H1 (cell line): ENCODE results near the gene HCK. TPM values are rescaled to one million over a fixed set of nuclear protein-coding genes. Genes with fewer than 3 reads are reported as not detected.

ENCODE experiments used
- CTCF ChIA-PET: fragments of 300-600 bp; sonication (Branson Sonifier 250); formaldehyde crosslinking; loops from one replicate; lab custom pipeline; 2021; ENCODE audit not compliant: partially characterized antibody; lab: Charles Lee
- POLR2A ChIA-PET: fragments of 300-600 bp; sonication (Branson Sonifier 250); formaldehyde crosslinking; loops from one replicate; lab custom pipeline; 2021; ENCODE audit warnings: inconsistent platforms; ENCODE audit not compliant: partially characterized antibody; lab: Charles Lee
- DNase-seq, 2 experiments: peaks; one replicate each; pipeline versions ENCODE4 v3.0.0 to v3.0.0-alpha.2; 2010 to 2022; ENCODE audit warnings: low spot score in 2 of 2, low read depth in 1 of 2, mixed read lengths in 1 of 2
- FAIRE-seq: peaks from 2 replicates; lab custom pipeline; 2011; peaks lifted over from hg19 to GRCh38; lab: Jason Lieb, UNC
- H2AFZ ChIP-seq: 2 replicates; pipeline ENCODE4 v1.8.1; 2012; ENCODE audit warnings: low read length, inconsistent platforms
- H2AK5ac ChIP-seq: 2 replicates; pipeline ENCODE4 v1.6.1; 2013; ENCODE audit warnings: low read depth, low read length
- H2BK120ac ChIP-seq: replicated peaks from 2 replicates; pipeline ENCODE3; 2013; ENCODE audit warnings: low read depth, low read length, inconsistent platforms
- H2BK12ac ChIP-seq: 2 replicates; pipeline ENCODE4 v1.6.1; 2013; ENCODE audit warnings: low read depth, low read length
- H2BK15ac ChIP-seq: 2 replicates; pipeline ENCODE4 v1.6.1; 2013; ENCODE audit warnings: low read length
- H2BK20ac ChIP-seq: 2 replicates; pipeline ENCODE4 v1.6.1; 2013; ENCODE audit warnings: low read length
- H2BK5ac ChIP-seq: 2 replicates; pipeline ENCODE4 v1.6.1; 2013; ENCODE audit warnings: low read depth, low read length
- H3K14ac ChIP-seq: 2 replicates; pipeline ENCODE4 v1.6.1; 2013; ENCODE audit warnings: inconsistent platforms; ENCODE audit not compliant: insufficient read length
- H3K18ac ChIP-seq: 2 replicates; pipeline ENCODE4 v1.6.1; 2013; ENCODE audit warnings: low read length; ENCODE audit errors: extremely low read depth
- H3K23ac ChIP-seq: 2 replicates; pipeline ENCODE4 v1.6.1; 2013; ENCODE audit warnings: inconsistent platforms; ENCODE audit not compliant: insufficient read length
- H3K23me2 ChIP-seq: 2 replicates; pipeline ENCODE4 v1.6.1; 2013; ENCODE audit warnings: low read depth, low read length
- H3K27ac ChIP-seq: 2 replicates; pipeline ENCODE4 v1.6.1; 2011; ENCODE audit warnings: low read depth, low read length, inconsistent platforms
- H3K27me3 ChIP-seq, 4 experiments: replicated peaks in 1 of 4; 1 replicate in 1 of 4; 2 replicates in 3 of 4; pipeline versions ENCODE4 v1.6.1 to v1.8.1; 2011 to 2013; ENCODE audit warnings: low read length in 3 of 4, mild to moderate bottlenecking in 3 of 4, inconsistent platforms in 2 of 4, mixed read lengths in 2 of 4, moderate library complexity in 1 of 4; ENCODE audit not compliant: control insufficient read depth in 3 of 4, insufficient read depth in 3 of 4; ENCODE audit errors: extremely low read depth in 1 of 4
- H3K36me3 ChIP-seq, 4 experiments: 2 replicates each; pipeline versions ENCODE4 v1.6.1 to v1.8.1; 2011 to 2013; ENCODE audit warnings: mild to moderate bottlenecking in 4 of 4, low read length in 3 of 4, moderate library complexity in 2 of 4, control low read depth in 1 of 4, inconsistent platforms in 1 of 4; ENCODE audit not compliant: insufficient read depth in 4 of 4, control insufficient read depth in 2 of 4
- H3K4ac ChIP-seq: replicated peaks from 2 replicates; pipeline ENCODE3; 2013; ENCODE audit warnings: low read length, low read depth, mixed read lengths, inconsistent platforms; ENCODE audit not compliant: insufficient read length
- H3K4me1 ChIP-seq, 4 experiments: replicated peaks in 1 of 4; 1 replicate in 1 of 4; 2 replicates in 3 of 4; pipeline versions ENCODE4 v1.6.1 to v1.8.1; 2011 to 2013; ENCODE audit warnings: low read length in 3 of 4, inconsistent platforms in 2 of 4, mixed read lengths in 1 of 4; ENCODE audit not compliant: insufficient read depth in 4 of 4, control insufficient read depth in 3 of 4
- H3K4me2 ChIP-seq, 2 experiments: 2 replicates each; pipeline versions ENCODE4 v1.6.1 to v1.8.1; 2011 to 2013; ENCODE audit warnings: low read depth in 2 of 2, low read length in 2 of 2, control low read depth in 1 of 2, inconsistent platforms in 1 of 2, mild to moderate bottlenecking in 1 of 2; ENCODE audit not compliant: insufficient read depth in 1 of 2
- H3K4me3 ChIP-seq, 4 experiments: fragments of 200-600, 300-600 bp in 1 of 4; sonication (generic), shearing (Covaris generic), sonication (Bioruptor Twin) in 1 of 4; 2 replicates each; pipeline versions ENCODE4 v1.5.1 to v1.8.1; 2011 to 2016; ENCODE audit warnings: low read length in 4 of 4, low read depth in 3 of 4, control low read depth in 2 of 4, inconsistent platforms in 2 of 4, mild to moderate bottlenecking in 2 of 4, mixed read lengths in 1 of 4, moderate library complexity in 1 of 4; ENCODE audit not compliant: insufficient read depth in 2 of 4; ENCODE audit errors: extremely low read depth in 1 of 4
- H3K56ac ChIP-seq: replicated peaks from 2 replicates; pipeline ENCODE3; 2013; ENCODE audit warnings: low read depth, mild to moderate bottlenecking, mixed read lengths, low read length, inconsistent platforms; ENCODE audit not compliant: insufficient read length
- H3K79me1 ChIP-seq: 2 replicates; pipeline ENCODE4 v1.6.1; 2013; ENCODE audit warnings: low read depth, low read length, control low read depth
- H3K79me2 ChIP-seq, 2 experiments: 2 replicates each; pipeline versions ENCODE4 v1.6.1 to v1.8.1; 2012 to 2013; ENCODE audit warnings: low read length in 2 of 2, mild to moderate bottlenecking in 2 of 2, inconsistent platforms in 1 of 2; ENCODE audit not compliant: insufficient read depth in 2 of 2, control insufficient read depth in 1 of 2
- H3K9ac ChIP-seq, 4 experiments: replicated peaks in 1 of 4; 1 replicate in 1 of 4; 2 replicates in 3 of 4; pipeline versions ENCODE4 v1.6.1 to v1.8.1; 2011 to 2013; ENCODE audit warnings: low read depth in 3 of 4, low read length in 3 of 4, control low read depth in 2 of 4, mild to moderate bottlenecking in 2 of 4, moderate library complexity in 2 of 4, inconsistent platforms in 1 of 4; ENCODE audit errors: extremely low read depth in 1 of 4
- H3K9me3 ChIP-seq, 2 experiments: 2 replicates each; pipeline versions ENCODE4 v1.6.1 to v1.8.1; 2012 to 2013; ENCODE audit warnings: mild to moderate bottlenecking in 2 of 2, moderate library complexity in 2 of 2, control low read depth in 1 of 2, inconsistent platforms in 1 of 2, low read depth in 1 of 2, low read length in 1 of 2, mixed read lengths in 1 of 2; ENCODE audit not compliant: insufficient read depth in 2 of 2
- H4K20me1 ChIP-seq, 2 experiments: replicated peaks in 1 of 2; 2 replicates each; pipeline versions ENCODE3 to v1.8.1; 2011 to 2013; ENCODE audit warnings: inconsistent platforms in 2 of 2, low read length in 2 of 2, mild to moderate bottlenecking in 1 of 2; ENCODE audit not compliant: insufficient read depth in 2 of 2, control insufficient read depth in 1 of 2
- H4K5ac ChIP-seq: 2 replicates; pipeline ENCODE4 v1.6.1; 2013; ENCODE audit warnings: low read length, low read depth, mixed read lengths, inconsistent platforms; ENCODE audit not compliant: insufficient read length
- H4K8ac ChIP-seq: 2 replicates; pipeline ENCODE4 v1.8.0; 2013; ENCODE audit warnings: mild to moderate bottlenecking, moderate library complexity, low read length, inconsistent platforms; ENCODE audit not compliant: insufficient read depth; ENCODE audit errors: extremely low read depth
- H4K91ac ChIP-seq: replicated peaks from 2 replicates; pipeline ENCODE3; 2013; ENCODE audit warnings: low read length, mixed read lengths, inconsistent platforms; ENCODE audit not compliant: insufficient read length
- BRCA1 ChIP-seq: IDR thresholded peaks from 2 replicates; pipeline ENCODE4 v1.6.1; 2012; ENCODE audit warnings: low read depth, low read length, improper control_type of control experiment
- EP300 ChIP-seq, 2 experiments: IDR thresholded peaks; 1 replicate in 1 of 2; 2 replicates in 1 of 2; pipeline ENCODE4 v1.6.1; 2011 to 2012; ENCODE audit warnings: low read depth in 2 of 2, low read length in 2 of 2, mild to moderate bottlenecking in 2 of 2, borderline replicate concordance in 1 of 2, inconsistent platforms in 1 of 2, moderate library complexity in 1 of 2
- MAFK ChIP-seq: IDR thresholded peaks from 2 replicates; pipeline ENCODE4 v1.6.1; 2012; ENCODE audit warnings: low read depth, mild to moderate bottlenecking, improper control_type of control experiment, low read length
- PHF8 ChIP-seq: fragments of 200-600 bp; sonication (generic); conservative IDR thresholded peaks from 2 replicates; pipeline ENCODE4 v1.7.1; 2012; ENCODE audit warnings: low read depth, mild to moderate bottlenecking, inconsistent platforms, low read length, moderate library complexity
- RXRA ChIP-seq: IDR thresholded peaks from 2 replicates; pipeline ENCODE4 v1.6.1; 2011; ENCODE audit warnings: low read depth, mild to moderate bottlenecking, low read length, moderate library complexity; ENCODE audit not compliant: insufficient read depth
- SP2 ChIP-seq: IDR thresholded peaks from 2 replicates; pipeline ENCODE4 v1.6.1; 2012; ENCODE audit warnings: mild to moderate bottlenecking, low read length, inconsistent platforms
- SRF ChIP-seq: IDR thresholded peaks from 2 replicates; pipeline ENCODE4 v1.6.1; 2011; ENCODE audit warnings: mild to moderate bottlenecking, low read depth, low read length, moderate library complexity
- TAF1 ChIP-seq: IDR thresholded peaks from 2 replicates; pipeline ENCODE4 v1.6.1; 2011; ENCODE audit warnings: mild to moderate bottlenecking, low read depth, low read length
- TEAD4 ChIP-seq: IDR thresholded peaks from 2 replicates; pipeline ENCODE4 v1.6.1; 2012; ENCODE audit warnings: low read depth, low read length, inconsistent platforms, mixed read lengths
- YY1 ChIP-seq: IDR thresholded peaks from 2 replicates; pipeline ENCODE4 v1.6.1; 2011; ENCODE audit warnings: low read depth, mild to moderate bottlenecking, low read length
- ZNF274 ChIP-seq: IDR thresholded peaks from 2 replicates; pipeline ENCODE4 v1.7.0; 2012; ENCODE audit warnings: low read length, borderline replicate concordance; ENCODE audit errors: extremely low read depth
- WGBS, 2 experiments: shearing (Covaris generic) in 1 of 2; methylation state at CpG; one replicate each; pipeline versions ENCODE4 v1.1.6 to v1.1.7; 2013 to 2015; ENCODE audit warnings: low lambda C conversion rate in 2 of 2, mixed read lengths in 2 of 2, inconsistent platforms in 1 of 2, low coverage in 1 of 2, missing lambda C conversion rate in 1 of 2; ENCODE audit not compliant: insufficient replicate concordance in 2 of 2, insufficient coverage in 1 of 2, insufficient read length in 1 of 2; ENCODE audit errors: extremely low coverage in 1 of 2, missing lambda C conversion rate in 1 of 2; 5-methylcytosine and 5-hydroxymethylcytosine counted together
- polyA plus RNA-seq, 7 experiments: library from polyadenylated mRNA; depleted of rRNA in 3 of 7; stranded (reverse) in 5 of 7; unstranded in 2 of 7; fragments of >200 nt in 5 of 7; fragments of 200-250 nt in 2 of 7; gene quantifications; 1 replicate in 5 of 7; 2 replicates in 1 of 7; 4 replicates in 1 of 7; pipeline versions ENCODE4 v1.2.1 to v1.2.3, GENCODE V29; 2011 to 2013; ENCODE audit warnings: missing spikeins in 2 of 7, mixed read lengths in 2 of 7
- total RNA-seq: library from RNA; stranded (reverse); fragmentation: NEBNext Ultra II Directional; extraction: Animal tissue kit (Norgen Biotek cat#: 25700); gene quantifications from 2 replicates; pipeline ENCODE4 v1.2.1, GENCODE V29; 2021
- TF ChIP-seq, protein P1 (sequence below), 3 experiments: IDR thresholded peaks; 1 replicate in 2 of 3; 2 replicates in 1 of 3; pipeline versions ENCODE4 v1.5.1 to v1.6.1; 2011; ENCODE audit warnings: low read length in 3 of 3, mild to moderate bottlenecking in 3 of 3, inconsistent platforms in 2 of 3, low read depth in 1 of 3, moderate library complexity in 1 of 3; ENCODE audit not compliant: insufficient read depth in 1 of 3; ENCODE audit errors: control extremely low read depth in 1 of 3

HCK gene
- total and polyA plus RNA-seq, 2 of the 8 experiments (the other 6 are each of a cell fraction or from before 2014, with no cell fraction given): 0.37 to 4.3 TPM

DNA sequence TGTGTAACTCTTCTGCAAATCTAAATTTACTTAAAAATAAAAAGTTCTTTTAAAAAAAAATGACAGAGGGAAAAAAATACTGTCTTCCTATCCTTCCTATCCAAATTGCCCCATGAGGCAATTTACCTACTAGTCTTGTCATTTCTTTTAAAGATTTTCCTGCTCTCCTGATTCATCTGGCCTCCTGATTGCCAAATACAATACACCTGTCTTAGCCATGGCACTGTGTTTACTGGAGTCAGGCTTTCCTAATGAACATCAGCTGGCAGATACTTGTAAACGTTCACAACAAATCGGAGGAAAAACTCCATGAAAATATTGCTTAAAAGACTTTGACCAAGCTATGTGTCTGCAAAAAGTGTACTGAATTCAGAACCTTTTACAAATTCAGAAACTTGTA, 78.9 kb downstream of the HCK start:
- Histone ChIP-seq H2BK5ac (no peak overlapping the region), H4K20me1 (peaks cover 6 to 16% of the 10 kb centered on the region in 2 experiments), H3K23me2 (peaks cover 2% of the 10 kb centered on the region; the same call in 1 of the 2 replicates)
- TF ChIP-seq EP300 (IDR thresholded peaks at IDR 0.05; ENCODE audit: borderline replicate concordance in 1 of 2, low read depth in 2 of 2, low read length in 2 of 2) (no peak), YY1 (no peak), TAF1 (no peak), PHF8 (no peak), SRF (no peak), ZNF274 (no peak), SP2 (no peak), RXRA (no peak), BRCA1 (no peak), TEAD4 (no peak), MAFK (no peak)
- TF ChIP-seq, protein P1, sequence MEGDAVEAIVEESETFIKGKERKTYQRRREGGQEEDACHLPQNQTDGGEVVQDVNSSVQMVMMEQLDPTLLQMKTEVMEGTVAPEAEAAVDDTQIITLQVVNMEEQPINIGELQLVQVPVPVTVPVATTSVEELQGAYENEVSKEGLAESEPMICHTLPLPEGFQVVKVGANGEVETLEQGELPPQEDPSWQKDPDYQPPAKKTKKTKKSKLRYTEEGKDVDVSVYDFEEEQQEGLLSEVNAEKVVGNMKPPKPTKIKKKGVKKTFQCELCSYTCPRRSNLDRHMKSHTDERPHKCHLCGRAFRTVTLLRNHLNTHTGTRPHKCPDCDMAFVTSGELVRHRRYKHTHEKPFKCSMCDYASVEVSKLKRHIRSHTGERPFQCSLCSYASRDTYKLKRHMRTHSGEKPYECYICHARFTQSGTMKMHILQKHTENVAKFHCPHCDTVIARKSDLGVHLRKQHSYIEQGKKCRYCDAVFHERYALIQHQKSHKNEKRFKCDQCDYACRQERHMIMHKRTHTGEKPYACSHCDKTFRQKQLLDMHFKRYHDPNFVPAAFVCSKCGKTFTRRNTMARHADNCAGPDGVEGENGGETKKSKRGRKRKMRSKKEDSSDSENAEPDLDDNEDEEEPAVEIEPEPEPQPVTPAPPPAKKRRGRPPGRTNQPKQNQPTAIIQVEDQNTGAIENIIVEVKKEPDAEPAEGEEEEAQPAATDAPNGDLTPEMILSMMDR (IDR thresholded peaks at IDR 0.05; ENCODE audit: control extremely low read depth in 1 of 3, insufficient read depth in 1 of 3, low read depth in 1 of 3, low read length in 3 of 3): no peak

More for the DNA sequence above, 78.9 kb downstream of the HCK start:
- ChIA-PET CTCF (no interaction called here), POLR2A (no interaction called here)
- Histone ChIP-seq H3K9me3 (no peaks in the 10 kb centered on the region), H3K79me1 (peaks cover 6% of the 10 kb centered on the region; the same call in 1 of the 2 replicates), H2BK120ac (no peak overlapping the region), H4K91ac (no peak overlapping the region), H2BK20ac (no peak overlapping the region), H3K36me3 (peaks cover 0 to 3% (median under 1%) of the 10 kb centered on the region in 4 experiments; a peak in 2 of 8 replicates), H3K4ac (no peak overlapping the region), H2BK12ac (no peak overlapping the region), H3K4me3 (no peak overlapping the region), H3K56ac (no peak overlapping the region), H3K9ac (no peak overlapping the region), H4K5ac (no peak overlapping the region), H3K27ac (no peak overlapping the region), H3K27me3 (no peaks in the 10 kb centered on the region), H3K4me1 (peaks cover 0 to 6% (median 0%) of the 10 kb centered on the region in 4 experiments; a peak in 1 of 7 replicates), H3K23ac (no peak overlapping the region), H2BK15ac (no peak overlapping the region), H4K8ac (no peak overlapping the region), H2AK5ac (no peak overlapping the region), H3K14ac (no peak overlapping the region), H2AFZ (no peak overlapping the region), H3K79me2 (peaks cover 0 to 62% of the 10 kb centered on the region in 2 experiments; a peak in 2 of 4 replicates), H3K4me2 (no peak overlapping the region), H3K18ac (no peak overlapping the region)
- DNase-seq: no peak
- WGBS, 2 experiments: 74% methylated on average over 2 of the region's 2 CpGs; no CpG with 5 or more reads in 1 of the 2 experiments
- FAIRE-seq: no peak
